Spleen (tissue), 7 donors: ENCODE data around the gene SMIM43.

ENCODE experiments used
- CTCF ChIP-seq, 11 experiments: fragments of 200-600 bp in 7 of 11; fragments of 450-650 bp in 4 of 11; sonication (generic) in 4 of 11; IDR thresholded peaks in 8 of 11; conservative IDR thresholded peaks in 3 of 11; 1 replicate in 7 of 11; 2 replicates in 4 of 11; pipeline versions ENCODE4 v1.4.0 to v1.8.0; 2016 to 2021; ENCODE audit warnings: antibody characterized with exemption in 11 of 11, inconsistent platforms in 4 of 11, mild to moderate bottlenecking in 1 of 11
- POLR2A ChIP-seq, 3 donors: fragments of 450-650 bp; IDR thresholded peaks; one replicate each; pipeline ENCODE4 v1.5.1; 2017; ENCODE audit warnings: antibody characterized with exemption in 3 of 3, mild to moderate bottlenecking in 1 of 3
- POLR2AphosphoS5 ChIP-seq, 3 donors: sonication (generic); formaldehyde crosslinking; IDR thresholded peaks; one replicate each; pipeline ENCODE4 v1.5.1; 2017; ENCODE audit warnings: antibody characterized with exemption in 3 of 3
- donor health status: DM: no; HTN: no; CAD: no; lungs with moderate emphysema.
- donor health status: DM: no; HTN: no; CAD: no.
- donor health status: DM: no; HTN: no; CAD: no.

GRCh38 chr4:121709766-121710405 lies 55.1 kb downstream of the SMIM43 start:
- TF ChIP-seq CTCF (IDR thresholded peaks at IDR 0.05 in 8 of 11, conservative IDR thresholded peaks at IDR 0.05 in 3 of 11) = no peak
- no peak for TF ChIP-seq POLR2A (IDR thresholded peaks at IDR 0.05)
- no peak for TF ChIP-seq POLR2AphosphoS5 (IDR thresholded peaks at IDR 0.05)
